Measurements from ENCODE around the gene VSIG1.

Gene VSIG1

GRCh38 chrX:108064613-108065012, 19.7 kb downstream of the VSIG1 start:
- DNase-seq (ENCODE audit: low spot score): no peak

DNA sequence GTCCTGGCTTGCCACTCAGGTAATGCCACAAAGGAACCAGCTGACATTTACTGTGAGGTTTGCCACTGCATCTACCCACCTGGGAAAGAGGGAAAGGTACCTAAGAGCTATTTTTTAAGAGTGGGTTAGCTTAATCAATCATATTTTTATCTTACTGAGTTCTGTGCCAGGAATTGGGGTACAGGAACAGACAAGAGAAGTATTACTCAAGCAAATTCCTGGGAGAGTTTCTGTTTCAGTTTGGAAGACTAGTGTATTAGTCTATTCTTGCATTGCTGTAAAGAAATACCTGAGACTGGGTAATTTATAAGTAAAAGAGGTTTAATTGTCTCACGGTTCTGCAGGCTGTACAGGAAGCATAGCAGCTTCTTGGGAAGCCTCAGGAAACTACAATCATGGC, 23.3 kb downstream of the VSIG1 start:
- DNase-seq (ENCODE audit: low spot score): no peak

GRCh38 chrX:108070891-108071290, 26.0 kb downstream of the VSIG1 start:
- no peak for DNase-seq (ENCODE audit: low spot score)

DNA sequence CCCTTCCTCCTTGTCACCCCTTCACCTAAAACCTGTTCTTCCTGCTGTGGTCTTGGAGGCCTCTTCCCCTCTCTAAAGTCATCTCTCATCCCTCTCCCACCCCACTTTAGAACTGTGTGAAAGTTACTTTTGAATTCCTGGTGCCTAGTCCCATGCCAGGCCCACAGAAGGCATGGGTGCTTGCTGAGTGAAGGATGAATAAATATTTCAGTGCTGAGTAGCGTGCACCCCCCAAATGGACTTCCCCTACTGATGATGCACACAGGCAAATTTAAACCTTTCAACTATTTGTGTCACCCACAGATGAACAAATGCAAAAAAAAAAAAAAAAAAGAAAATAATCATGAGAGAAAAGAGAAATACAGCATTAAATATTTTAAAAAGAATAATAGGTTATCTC, 26.7 kb downstream of the VSIG1 start:
- DNase-seq (ENCODE audit: low spot score): no peak

DNA sequence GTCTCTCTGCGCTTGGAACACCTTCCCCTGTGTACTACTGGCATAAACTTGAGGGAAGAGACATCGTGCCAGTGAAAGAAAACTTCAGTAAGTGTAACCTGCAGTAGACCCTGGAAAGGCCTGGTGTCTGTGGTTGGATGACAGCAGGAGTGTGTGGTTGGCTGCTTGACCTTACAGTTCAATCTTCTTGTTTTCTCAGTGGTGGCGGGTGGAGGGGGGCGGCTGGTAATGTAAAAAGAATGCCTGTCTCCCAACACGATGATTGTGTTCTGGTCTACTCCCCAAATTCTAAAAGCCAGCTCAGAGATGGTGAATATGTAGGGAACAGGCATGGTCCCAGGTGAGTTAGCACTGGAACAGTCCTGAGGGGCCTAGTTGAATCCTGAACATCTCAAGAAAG, 27.9 kb downstream of the VSIG1 start:
- no peak for DNase-seq (ENCODE audit: low spot score)

DNA sequence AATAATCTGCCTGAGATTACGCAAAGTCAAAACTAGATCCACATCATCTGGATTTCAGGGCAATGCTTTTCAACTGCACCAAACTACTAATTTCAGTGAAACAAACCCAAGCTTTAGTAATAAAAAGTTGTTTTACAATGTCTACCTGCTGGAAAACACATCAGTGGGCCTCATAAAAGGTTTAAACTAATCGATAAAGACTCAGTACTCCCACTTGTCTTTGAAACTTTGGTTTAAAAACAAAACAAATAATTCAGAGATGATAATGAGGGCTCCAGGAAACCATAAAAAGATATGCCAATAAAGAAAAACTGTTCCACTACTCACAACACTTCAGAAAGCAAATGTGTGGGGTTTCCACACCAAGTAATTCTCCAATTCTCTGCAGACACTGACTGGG, 36.2 kb downstream of the VSIG1 start:
- no peak for DNase-seq (ENCODE audit: low spot score)

GRCh38 chrX:108087792-108088191, 42.9 kb downstream of the VSIG1 start:
- no peak for DNase-seq (ENCODE audit: low spot score)

GRCh38 chrX:108088511-108088910, 43.6 kb downstream of the VSIG1 start:
- DNase-seq (ENCODE audit: low spot score): no peak

- no peak for DNase-seq (ENCODE audit: low spot score)
Measured at GRCh38 chrX:108090491-108091263, 45.8 kb downstream of the VSIG1 start.

GRCh38 chrX:108091264-108091877, 46.5 kb downstream of the VSIG1 start, which contains the start of the genes ATG4A and PSMD10:
Gene ATG4A, plus strand, starts transcription at chrX:108091778. Its CDS starts 49 bp downstream, at chrX:108091827.
Gene PSMD10, minus strand, starts transcription at chrX:108091542. Its CDS starts 22 bp downstream, at chrX:108091520.
- peak; percentile 96 for DNase-seq (ENCODE audit: low spot score)

DNA sequence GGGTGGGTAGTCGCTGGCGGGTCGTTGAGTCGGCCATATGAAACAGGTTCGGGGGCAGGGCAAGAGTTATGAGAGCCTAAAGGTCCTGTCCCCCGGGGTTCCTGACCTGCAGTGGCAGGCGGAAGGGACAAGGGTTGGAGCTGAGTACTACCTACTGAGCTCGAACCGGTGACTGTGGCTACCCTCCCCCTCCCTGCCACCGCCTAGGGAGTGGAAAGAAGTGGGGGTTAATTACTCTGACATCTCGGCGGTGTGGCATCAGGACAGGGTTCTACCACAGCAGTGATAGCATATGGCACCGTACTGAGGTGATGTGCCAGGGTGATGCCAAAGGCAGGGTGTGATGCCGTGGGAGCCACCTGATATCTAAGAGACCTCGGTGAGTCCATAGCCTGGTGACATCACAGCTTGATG, 47.0 kb downstream of the VSIG1 start:
- DNase-seq (ENCODE audit: low spot score): peak; percentile 31

DNA sequence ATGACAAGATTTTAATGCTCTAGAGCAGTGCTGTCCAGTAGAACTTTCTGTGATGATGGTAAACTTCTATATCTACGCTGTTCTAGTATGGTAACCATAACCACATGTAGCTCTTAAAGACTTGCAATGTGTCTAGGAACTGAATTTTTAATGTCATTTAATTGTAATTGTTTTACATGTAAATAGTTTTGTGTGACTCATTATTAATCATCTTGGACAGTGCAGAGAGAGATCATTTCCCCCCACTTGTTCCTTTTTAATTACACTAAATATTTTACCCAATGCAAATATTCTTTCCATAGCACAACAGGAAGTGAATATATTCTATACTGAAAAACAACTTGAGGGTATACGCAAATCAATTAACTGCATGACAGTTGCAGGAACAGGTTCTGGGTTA, 52.5 kb downstream of the VSIG1 start:
- DNase-seq (ENCODE audit: low spot score): no peak

GRCh38 chrX:108105473-108105872, 60.6 kb downstream of the VSIG1 start:
- no peak for DNase-seq (ENCODE audit: low spot score)

- DNase-seq (ENCODE audit: low spot score): no peak
Measured at GRCh38 chrX:108114541-108114940, 69.7 kb downstream of the VSIG1 start.

GRCh38 chrX:108117988-108118387, 73.1 kb downstream of the VSIG1 start:
- no peak for DNase-seq (ENCODE audit: low spot score)

DNA sequence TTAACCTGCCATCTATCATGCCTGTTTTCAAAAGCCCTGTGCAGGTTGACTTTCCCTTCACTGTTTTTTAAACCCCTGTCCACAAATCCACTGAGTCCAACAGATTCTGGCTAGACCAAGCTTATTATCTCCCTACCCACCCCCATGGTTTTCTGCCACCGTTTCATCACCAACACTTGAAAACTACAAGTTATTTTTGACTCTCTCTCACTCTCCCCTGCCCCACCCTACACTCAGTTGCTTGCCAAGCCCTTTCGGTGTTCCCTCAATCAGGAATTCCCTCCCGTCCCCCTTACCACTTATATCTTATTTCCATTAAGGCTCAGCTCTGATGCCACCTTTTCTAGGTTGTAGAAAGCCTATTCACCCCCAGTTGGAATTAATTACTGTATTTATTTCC, 76.4 kb downstream of the VSIG1 start:
- DNase-seq (ENCODE audit: low spot score): no peak

GRCh38 chrX:108122748-108123147, 77.9 kb downstream of the VSIG1 start:
- DNase-seq (ENCODE audit: low spot score): no peak

- DNase-seq (ENCODE audit: low spot score): no peak
Measured at GRCh38 chrX:108123591-108124366, 78.9 kb downstream of the VSIG1 start.

DNA sequence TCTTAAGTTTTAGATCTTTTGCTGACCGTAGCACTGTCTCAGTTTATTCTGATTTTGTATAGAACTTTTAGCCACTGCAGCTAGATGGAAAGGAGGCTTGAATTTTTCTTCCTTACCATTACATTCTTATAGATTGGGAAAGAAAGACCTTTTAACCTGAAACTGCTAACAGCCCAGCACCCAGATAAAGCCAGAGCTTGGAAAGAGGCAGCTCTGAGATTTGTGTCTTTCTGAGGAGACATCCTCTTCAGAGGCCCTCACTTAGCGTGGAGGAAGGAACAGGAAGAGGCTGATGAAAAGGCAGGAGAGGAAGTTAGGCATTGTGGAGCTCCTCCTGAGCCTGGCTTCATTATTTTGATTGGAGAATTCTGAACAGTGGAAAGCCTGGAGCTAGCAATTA, 81.8 kb downstream of the VSIG1 start:
- no peak for DNase-seq (ENCODE audit: low spot score)

DNA sequence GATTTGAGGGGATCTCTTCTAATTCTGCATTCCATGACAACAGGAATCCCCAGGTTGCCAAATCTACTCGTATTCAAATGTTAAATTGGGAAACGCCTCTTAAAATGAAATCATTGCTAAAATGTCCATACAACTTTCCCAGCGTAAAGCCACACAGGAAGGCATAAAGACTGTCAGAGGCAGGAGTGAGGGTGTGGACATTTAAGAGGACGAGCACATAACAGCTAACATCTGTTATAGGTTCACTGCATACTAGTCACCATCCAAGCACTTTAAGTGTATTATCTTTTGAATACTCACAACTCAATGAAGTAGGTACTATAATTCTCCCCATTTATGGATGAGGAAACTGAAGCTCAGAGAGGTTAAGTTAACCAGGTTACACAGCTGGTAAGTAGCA, 82.3 kb downstream of the VSIG1 start:
- DNase-seq (ENCODE audit: low spot score): no peak

All from putamen (tissue), 1 donor.